DND-41 (cell line): ENCODE measurements around the gene PLXNB3.
"Not testable (repeated sequence)": the region's sequence is repeated elsewhere in the genome, so short reads cannot be mapped to it uniquely, and the experiment has no call there.

Experiments
- ATAC-seq: fragments of 200-7000 bp; cut with Tn5 transposase; 3 replicates; pipeline ENCODE4 v1.9.1; 2021; ENCODE audit warnings: low read depth; ENCODE audit not compliant: insufficient read depth
- DNase-seq: peaks from one replicate; pipeline ENCODE4 v3.0.0-alpha.2; 2020
- H2AFZ ChIP-seq: 2 replicates; pipeline ENCODE4 v1.6.0; 2012; ENCODE audit warnings: low read depth, low read length
- H3K27ac ChIP-seq: 2 replicates; pipeline ENCODE4 v1.5.1; 2012; ENCODE audit warnings: low read length, inconsistent platforms
- H3K27me3 ChIP-seq: fragments of 200-600 bp; sonication (generic); 2 replicates; pipeline ENCODE4 v1.6.0; 2012; ENCODE audit warnings: low read length, mild to moderate bottlenecking, inconsistent platforms; ENCODE audit not compliant: insufficient read depth, poor library complexity
- H3K36me3 ChIP-seq: 2 replicates; pipeline ENCODE4 v1.5.1; 2012; ENCODE audit warnings: low read length, inconsistent platforms; ENCODE audit not compliant: insufficient read depth
- H3K4me1 ChIP-seq: 2 replicates; pipeline ENCODE4 v1.5.1; 2012; ENCODE audit warnings: mild to moderate bottlenecking, low read length; ENCODE audit not compliant: insufficient read depth
- H3K4me2 ChIP-seq: 2 replicates; pipeline ENCODE4 v1.6.0; 2012; ENCODE audit warnings: mild to moderate bottlenecking, moderate library complexity, low read length, inconsistent platforms; ENCODE audit not compliant: insufficient read depth
- H3K4me3 ChIP-seq, 2 experiments: fragments of 200-600 bp in 1 of 2; shearing (Covaris generic) in 1 of 2; 2 replicates each; pipeline ENCODE4 v1.5.1; 2012 to 2016; ENCODE audit warnings: inconsistent platforms in 2 of 2, low read length in 2 of 2, mild to moderate bottlenecking in 2 of 2, low read depth in 1 of 2, moderate library complexity in 1 of 2
- H3K79me2 ChIP-seq: 2 replicates; pipeline ENCODE4 v1.6.0; 2012; ENCODE audit warnings: low read length, inconsistent platforms; ENCODE audit not compliant: insufficient read depth
- H3K9ac ChIP-seq: 2 replicates; pipeline ENCODE4 v1.6.0; 2012; ENCODE audit warnings: low read depth, mild to moderate bottlenecking, inconsistent platforms, low read length, moderate library complexity
- H3K9me3 ChIP-seq: 2 replicates; pipeline ENCODE4 v1.5.1; 2012; ENCODE audit warnings: low read length, moderate library complexity, mild to moderate bottlenecking, inconsistent platforms; ENCODE audit not compliant: insufficient read depth, severe bottlenecking
- H4K20me1 ChIP-seq: 2 replicates; pipeline ENCODE4 v1.6.0; 2012; ENCODE audit warnings: low read length; ENCODE audit not compliant: insufficient read depth
- EZH2 ChIP-seq: IDR thresholded peaks from 3 replicates; pipeline ENCODE4 v1.6.1; 2012; ENCODE audit warnings: borderline replicate concordance, low read depth, mild to moderate bottlenecking, moderate library complexity, low read length, inconsistent platforms; ENCODE audit not compliant: severe bottlenecking
- TF ChIP-seq, protein P1 (sequence below): IDR thresholded peaks from 2 replicates; pipeline ENCODE4 v1.5.1; 2012; ENCODE audit warnings: borderline replicate concordance, low read length, moderate library complexity, mild to moderate bottlenecking; ENCODE audit not compliant: poor library complexity, severe bottlenecking; ENCODE audit errors: extremely low read depth

Gene PLXNB3

DNA sequence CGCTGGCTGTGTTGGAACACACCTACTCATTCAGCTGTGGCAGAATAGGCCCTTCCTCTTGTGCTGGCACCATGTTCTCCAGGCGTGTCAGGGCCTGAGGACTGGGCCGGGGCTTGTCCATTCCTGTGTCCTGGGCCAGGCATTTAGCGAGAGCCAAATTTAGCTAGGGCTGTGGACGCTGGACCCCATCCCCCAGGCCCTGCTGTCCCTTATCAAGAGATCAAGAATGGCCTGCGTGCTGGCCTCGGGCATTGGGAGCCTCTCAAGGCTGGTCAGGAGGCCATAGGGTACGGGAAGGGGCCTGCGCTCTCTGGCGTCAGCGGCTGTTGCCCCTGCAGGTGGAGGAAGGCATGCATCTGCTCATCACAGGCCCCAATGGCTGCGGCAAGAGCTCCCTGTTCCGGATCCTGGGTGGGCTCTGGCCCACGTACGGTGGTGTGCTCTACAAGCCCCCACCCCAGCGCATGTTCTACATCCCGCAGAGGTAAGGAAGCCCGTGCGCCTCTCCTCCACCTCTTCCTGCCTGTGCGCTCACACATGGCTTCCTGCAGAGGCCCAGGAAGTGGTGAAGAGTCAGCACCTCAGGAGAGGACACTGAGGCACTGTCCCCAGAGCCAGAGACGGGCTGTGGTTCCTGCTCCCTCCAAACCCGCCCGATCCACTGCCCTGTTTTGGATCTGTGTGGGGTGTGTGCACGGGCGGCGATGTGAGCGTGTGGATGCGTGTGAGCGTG, 24.1 kb upstream of the PLXNB3 start:
- no peak overlapping the region for H2AFZ ChIP-seq
- DNase-seq: peak; percentile 23
- no peak for TF ChIP-seq EZH2
- H3K27me3 ChIP-seq: no peaks in the 10 kb centered on the region
- H3K36me3 ChIP-seq: no peaks in the 10 kb centered on the region
- no peaks in the 10 kb centered on the region for H3K79me2 ChIP-seq
- H3K9me3 ChIP-seq: no peaks in the 10 kb centered on the region
- peak; percentile 73 for ATAC-seq
- no peaks in the 10 kb centered on the region for H4K20me1 ChIP-seq
- H3K4me1 ChIP-seq: no peaks in the 10 kb centered on the region
- no peak overlapping the region for H3K4me3 ChIP-seq
- H3K9ac ChIP-seq: no peak overlapping the region
- no peak overlapping the region for H3K4me2 ChIP-seq
- no peak overlapping the region for H3K27ac ChIP-seq

DNA sequence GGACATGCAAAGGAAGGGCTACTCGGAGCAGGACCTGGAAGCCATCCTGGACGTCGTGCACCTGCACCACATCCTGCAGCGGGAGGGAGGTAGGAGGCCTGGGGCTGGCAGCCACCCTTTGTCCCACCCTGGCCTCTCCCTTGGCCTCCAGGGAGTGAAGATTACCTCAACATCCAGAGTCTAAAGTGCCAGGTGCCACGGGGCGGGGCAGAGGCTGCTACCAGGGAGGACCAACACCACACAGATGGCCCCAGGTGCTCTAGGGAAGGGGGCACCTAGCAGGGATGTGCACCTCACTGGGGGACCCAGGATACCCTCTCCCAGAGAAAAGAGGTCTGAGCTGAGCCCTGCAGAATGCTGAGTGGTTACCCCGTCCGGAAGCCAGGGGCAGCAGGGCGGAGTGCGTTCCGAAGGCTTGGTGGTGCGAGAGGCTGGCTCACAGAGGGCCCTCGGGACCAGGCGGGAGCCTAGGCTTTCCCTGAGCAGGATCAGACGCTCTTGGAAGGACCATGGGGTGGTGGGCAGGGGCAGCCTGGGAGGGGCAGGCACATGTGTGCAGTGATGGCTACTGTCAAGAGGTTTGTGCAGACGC, 23.3 kb upstream of the PLXNB3 start:
- no peak for TF ChIP-seq EZH2
- TF ChIP-seq, protein P1, sequence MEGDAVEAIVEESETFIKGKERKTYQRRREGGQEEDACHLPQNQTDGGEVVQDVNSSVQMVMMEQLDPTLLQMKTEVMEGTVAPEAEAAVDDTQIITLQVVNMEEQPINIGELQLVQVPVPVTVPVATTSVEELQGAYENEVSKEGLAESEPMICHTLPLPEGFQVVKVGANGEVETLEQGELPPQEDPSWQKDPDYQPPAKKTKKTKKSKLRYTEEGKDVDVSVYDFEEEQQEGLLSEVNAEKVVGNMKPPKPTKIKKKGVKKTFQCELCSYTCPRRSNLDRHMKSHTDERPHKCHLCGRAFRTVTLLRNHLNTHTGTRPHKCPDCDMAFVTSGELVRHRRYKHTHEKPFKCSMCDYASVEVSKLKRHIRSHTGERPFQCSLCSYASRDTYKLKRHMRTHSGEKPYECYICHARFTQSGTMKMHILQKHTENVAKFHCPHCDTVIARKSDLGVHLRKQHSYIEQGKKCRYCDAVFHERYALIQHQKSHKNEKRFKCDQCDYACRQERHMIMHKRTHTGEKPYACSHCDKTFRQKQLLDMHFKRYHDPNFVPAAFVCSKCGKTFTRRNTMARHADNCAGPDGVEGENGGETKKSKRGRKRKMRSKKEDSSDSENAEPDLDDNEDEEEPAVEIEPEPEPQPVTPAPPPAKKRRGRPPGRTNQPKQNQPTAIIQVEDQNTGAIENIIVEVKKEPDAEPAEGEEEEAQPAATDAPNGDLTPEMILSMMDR: no peak
- DNase-seq (no peak), ATAC-seq (no peak)
- Histone ChIP-seq H3K27ac (no peak overlapping the region), H3K4me2 (no peak overlapping the region), H3K27me3 (no peaks in the 10 kb centered on the region), H3K9ac (no peak overlapping the region), H3K36me3 (no peaks in the 10 kb centered on the region), H3K4me1 (no peaks in the 10 kb centered on the region), H2AFZ (no peak overlapping the region), H3K4me3 (no peak overlapping the region), H3K79me2 (no peaks in the 10 kb centered on the region), H4K20me1 (no peaks in the 10 kb centered on the region), H3K9me3 (no peaks in the 10 kb centered on the region)

DNA sequence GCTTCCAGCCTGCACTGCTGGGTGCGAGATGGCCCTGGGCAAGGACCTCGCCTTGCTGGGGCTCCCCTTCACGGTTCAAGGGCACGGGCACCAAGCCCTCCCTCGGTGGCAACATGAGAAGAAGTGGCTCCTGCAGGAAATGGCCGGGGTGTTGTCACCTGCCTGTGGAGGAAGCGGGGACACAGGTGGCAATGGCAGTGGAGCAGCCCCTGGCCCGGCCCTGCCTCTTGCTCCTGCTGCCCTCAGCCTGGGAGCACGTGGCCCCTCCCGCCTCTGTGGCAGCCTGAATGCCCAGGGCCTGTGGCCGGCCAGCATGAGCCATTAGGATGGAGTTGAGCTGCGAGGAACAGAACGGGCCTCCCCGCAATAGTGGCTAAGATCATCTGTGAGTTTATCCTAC, 22.6 kb upstream of the PLXNB3 start:
- DNase-seq (no peak), ATAC-seq (no peak)
- no peaks in the 10 kb centered on the region for H3K79me2 ChIP-seq
- H3K4me1 ChIP-seq: no peaks in the 10 kb centered on the region
- no peak overlapping the region for H3K4me3 ChIP-seq
- no peak overlapping the region for H3K27ac ChIP-seq
- TF ChIP-seq EZH2: no peak
- TF ChIP-seq, protein P1: no peak
- no peaks in the 10 kb centered on the region for H4K20me1 ChIP-seq
- no peak overlapping the region for H3K4me2 ChIP-seq
- no peaks in the 10 kb centered on the region for H3K36me3 ChIP-seq
- H2AFZ ChIP-seq: no peak overlapping the region
- no peak overlapping the region for H3K9ac ChIP-seq
- no peaks in the 10 kb centered on the region for H3K9me3 ChIP-seq
- H3K27me3 ChIP-seq: no peaks in the 10 kb centered on the region

DNA sequence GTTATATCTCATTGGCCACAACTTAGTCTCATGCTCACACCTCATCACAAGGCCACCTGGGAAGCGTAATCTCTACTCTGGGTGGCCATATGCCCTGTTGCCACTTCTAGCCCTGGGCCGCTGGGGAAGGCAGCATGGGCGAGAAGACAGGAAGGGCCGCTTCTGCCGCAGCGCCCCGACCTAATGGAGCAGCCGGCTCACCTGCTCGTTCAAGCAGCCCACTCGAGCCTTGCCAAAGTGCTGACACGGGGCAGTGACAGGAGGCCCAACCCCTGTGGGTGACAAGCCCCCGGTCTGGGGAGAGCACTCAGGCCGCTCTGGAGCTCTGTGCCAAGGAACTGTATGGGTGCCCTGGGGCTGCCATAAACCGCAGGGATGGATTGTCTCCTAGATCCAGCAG, 21.9 kb upstream of the PLXNB3 start:
- H3K4me2 ChIP-seq, H3K36me3 ChIP-seq, H3K9me3 ChIP-seq, H2AFZ ChIP-seq, H3K79me2 ChIP-seq, DNase-seq, H3K4me3 ChIP-seq, ATAC-seq, H3K9ac ChIP-seq, H3K27ac ChIP-seq, H3K27me3 ChIP-seq, H3K4me1 ChIP-seq, H4K20me1 ChIP-seq: not testable (repeated sequence)

DNA sequence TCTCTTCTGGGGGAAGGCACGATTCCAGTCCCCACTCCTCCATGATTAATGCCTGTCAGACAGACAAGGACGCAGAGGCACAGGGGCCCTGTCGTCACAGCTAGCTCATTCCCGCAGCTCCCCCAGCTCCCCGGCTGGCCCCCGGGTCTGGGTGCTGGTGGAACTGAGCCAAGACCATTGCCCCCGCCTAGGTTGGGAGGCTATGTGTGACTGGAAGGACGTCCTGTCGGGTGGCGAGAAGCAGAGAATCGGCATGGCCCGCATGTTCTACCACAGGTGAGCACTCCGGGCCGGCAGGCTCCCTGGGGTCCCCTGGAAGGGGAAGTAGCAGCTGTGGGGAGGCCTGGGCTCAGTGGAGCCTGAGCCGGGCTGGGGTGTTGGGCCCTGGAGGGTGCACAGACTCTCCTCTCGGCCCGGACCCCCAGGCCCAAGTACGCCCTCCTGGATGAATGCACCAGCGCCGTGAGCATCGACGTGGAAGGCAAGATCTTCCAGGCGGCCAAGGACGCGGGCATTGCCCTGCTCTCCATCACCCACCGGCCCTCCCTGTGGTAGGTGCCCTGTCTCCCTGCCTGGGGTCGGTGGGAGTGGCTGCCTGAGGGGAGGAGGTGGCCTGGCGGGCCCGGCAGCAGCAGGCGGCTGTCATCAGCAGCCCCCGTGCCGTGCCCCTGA, 21.1 kb upstream of the PLXNB3 start:
- H3K4me3 ChIP-seq, H3K36me3 ChIP-seq, H3K27me3 ChIP-seq, DNase-seq, H3K4me1 ChIP-seq, H3K9me3 ChIP-seq, H4K20me1 ChIP-seq, H3K79me2 ChIP-seq, ATAC-seq, H2AFZ ChIP-seq, H3K9ac ChIP-seq, H3K27ac ChIP-seq, H3K4me2 ChIP-seq: not testable (repeated sequence)

DNA sequence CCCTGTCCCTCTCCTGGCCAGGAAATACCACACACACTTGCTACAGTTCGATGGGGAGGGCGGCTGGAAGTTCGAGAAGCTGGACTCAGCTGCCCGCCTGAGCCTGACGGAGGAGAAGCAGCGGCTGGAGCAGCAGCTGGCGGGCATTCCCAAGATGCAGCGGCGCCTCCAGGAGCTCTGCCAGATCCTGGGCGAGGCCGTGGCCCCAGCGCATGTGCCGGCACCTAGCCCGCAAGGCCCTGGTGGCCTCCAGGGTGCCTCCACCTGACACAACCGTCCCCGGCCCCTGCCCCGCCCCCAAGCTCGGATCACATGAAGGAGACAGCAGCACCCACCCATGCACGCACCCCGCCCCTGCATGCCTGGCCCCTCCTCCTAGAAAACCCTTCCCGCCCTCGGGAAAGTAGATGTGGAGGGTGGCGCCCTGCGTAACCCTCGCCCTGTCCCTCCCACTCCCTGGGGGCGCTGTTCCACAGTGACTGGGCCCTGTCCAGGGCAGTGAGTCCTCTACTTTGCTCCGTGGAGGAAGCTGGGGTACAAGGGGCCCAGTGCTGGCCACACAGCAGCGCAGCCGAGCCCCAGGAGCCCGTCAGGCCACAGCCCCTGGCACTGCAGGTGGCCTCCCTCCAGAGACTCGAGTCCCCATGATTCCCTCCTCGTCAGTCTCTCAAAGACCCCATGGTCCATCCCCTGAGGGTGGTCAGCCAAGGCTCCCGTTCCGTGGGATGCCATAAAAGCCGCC, 20.4 kb upstream of the PLXNB3 start:
- DNase-seq, H3K4me2 ChIP-seq, H3K79me2 ChIP-seq, H3K9me3 ChIP-seq, H3K4me1 ChIP-seq, H2AFZ ChIP-seq, H3K27ac ChIP-seq, H3K4me3 ChIP-seq, H3K9ac ChIP-seq, H4K20me1 ChIP-seq, H3K27me3 ChIP-seq, H3K36me3 ChIP-seq, ATAC-seq: not testable (repeated sequence)
